ENCODE measurements around the gene SZT2.

DNA sequence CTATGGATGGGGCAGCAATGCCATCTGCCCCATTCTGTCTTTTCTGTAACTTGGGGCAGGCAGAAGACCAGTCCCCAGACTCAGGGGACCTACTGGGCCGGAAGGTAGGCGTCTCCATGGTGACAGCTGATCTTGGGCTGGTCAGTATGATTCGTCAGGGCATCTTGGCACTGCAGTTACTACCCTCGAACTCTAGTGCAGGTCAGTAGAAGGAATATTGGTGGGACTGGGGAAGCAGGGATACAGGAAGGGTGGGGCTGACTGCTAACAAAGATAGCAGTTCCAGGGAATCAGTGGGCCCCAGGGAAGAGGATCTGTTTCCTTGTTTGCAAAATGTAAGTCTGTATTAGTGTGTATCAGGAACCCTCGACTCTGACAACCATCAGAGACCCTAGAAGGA lies 26.2 kb downstream of the SZT2 start:
- no peak for TF ChIP-seq EZH2phosphoT487 (IDR thresholded peaks at IDR 0.05; ENCODE audit: low read depth, severe bottlenecking, unreplicated experiment)
- TF ChIP-seq, protein P1, sequence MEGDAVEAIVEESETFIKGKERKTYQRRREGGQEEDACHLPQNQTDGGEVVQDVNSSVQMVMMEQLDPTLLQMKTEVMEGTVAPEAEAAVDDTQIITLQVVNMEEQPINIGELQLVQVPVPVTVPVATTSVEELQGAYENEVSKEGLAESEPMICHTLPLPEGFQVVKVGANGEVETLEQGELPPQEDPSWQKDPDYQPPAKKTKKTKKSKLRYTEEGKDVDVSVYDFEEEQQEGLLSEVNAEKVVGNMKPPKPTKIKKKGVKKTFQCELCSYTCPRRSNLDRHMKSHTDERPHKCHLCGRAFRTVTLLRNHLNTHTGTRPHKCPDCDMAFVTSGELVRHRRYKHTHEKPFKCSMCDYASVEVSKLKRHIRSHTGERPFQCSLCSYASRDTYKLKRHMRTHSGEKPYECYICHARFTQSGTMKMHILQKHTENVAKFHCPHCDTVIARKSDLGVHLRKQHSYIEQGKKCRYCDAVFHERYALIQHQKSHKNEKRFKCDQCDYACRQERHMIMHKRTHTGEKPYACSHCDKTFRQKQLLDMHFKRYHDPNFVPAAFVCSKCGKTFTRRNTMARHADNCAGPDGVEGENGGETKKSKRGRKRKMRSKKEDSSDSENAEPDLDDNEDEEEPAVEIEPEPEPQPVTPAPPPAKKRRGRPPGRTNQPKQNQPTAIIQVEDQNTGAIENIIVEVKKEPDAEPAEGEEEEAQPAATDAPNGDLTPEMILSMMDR (IDR thresholded peaks at IDR 0.05; ENCODE audit: poor library complexity): no peak
- no peak for TF ChIP-seq EZH2 (IDR thresholded peaks at IDR 0.05; ENCODE audit: borderline replicate concordance)
